Measurements from ENCODE around the gene HS6ST2. TPM values are rescaled to one million over a fixed set of nuclear protein-coding genes. Genes with fewer than 3 reads are reported as not detected.

Gene HS6ST2
- total and polyA plus RNA-seq, 4 donors, result under 0.01 to 1.4 (median 0.01) TPM; not detected in 1

DNA sequence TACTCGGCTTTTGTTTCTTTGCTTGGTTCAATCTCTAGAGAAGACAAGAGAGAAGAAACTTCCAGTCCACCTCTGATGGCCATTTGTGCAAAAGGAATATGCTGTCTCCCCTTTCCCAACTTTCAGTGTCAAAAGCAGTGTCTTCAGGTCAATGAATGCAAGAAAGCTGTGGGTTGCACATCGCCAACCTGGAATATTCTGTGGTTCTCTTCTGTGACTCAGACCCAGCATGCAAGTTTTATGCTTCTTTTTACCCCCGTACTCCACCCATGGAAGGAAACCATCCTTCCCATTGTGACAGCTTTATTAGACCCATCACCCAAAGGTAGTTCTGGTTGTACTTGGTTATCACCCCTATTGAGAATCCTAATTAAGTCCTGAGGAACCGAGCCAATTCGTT lies 334.0 kb downstream of the HS6ST2 start:
- Histone ChIP-seq H3K36me3 (ENCODE audit: control insufficient read depth in 4 of 4, insufficient read depth in 3 of 4, low read depth in 1 of 4, low read length in 3 of 4) (no peaks in the 10 kb centered on the region), H3K9me3 (ENCODE audit: control insufficient read depth in 4 of 4, low read length in 3 of 4) (no peaks in the 10 kb centered on the region), H3K27ac (ENCODE audit: low read depth in 1 of 2, low read length in 2 of 2) (no peak overlapping the region), H3K9ac (ENCODE audit: low read depth in 1 of 2, low read length in 2 of 2) (no peak overlapping the region), H3K27me3 (ENCODE audit: control insufficient read depth in 4 of 4, insufficient read depth in 4 of 4, low read length in 3 of 4) (peaks cover 0 to 3% (median 0%) of the 10 kb centered on the region in 4 donors), H3K4me1 (ENCODE audit: control insufficient read depth in 4 of 4, insufficient read depth in 4 of 4, low read length in 3 of 4) (no peaks in the 10 kb centered on the region), H3K4me3 (ENCODE audit: low read depth in 1 of 3, low read length in 3 of 3) (no peak overlapping the region)
- no peak for DNase-seq (ENCODE audit: low spot score)
- TF ChIP-seq, protein P1, sequence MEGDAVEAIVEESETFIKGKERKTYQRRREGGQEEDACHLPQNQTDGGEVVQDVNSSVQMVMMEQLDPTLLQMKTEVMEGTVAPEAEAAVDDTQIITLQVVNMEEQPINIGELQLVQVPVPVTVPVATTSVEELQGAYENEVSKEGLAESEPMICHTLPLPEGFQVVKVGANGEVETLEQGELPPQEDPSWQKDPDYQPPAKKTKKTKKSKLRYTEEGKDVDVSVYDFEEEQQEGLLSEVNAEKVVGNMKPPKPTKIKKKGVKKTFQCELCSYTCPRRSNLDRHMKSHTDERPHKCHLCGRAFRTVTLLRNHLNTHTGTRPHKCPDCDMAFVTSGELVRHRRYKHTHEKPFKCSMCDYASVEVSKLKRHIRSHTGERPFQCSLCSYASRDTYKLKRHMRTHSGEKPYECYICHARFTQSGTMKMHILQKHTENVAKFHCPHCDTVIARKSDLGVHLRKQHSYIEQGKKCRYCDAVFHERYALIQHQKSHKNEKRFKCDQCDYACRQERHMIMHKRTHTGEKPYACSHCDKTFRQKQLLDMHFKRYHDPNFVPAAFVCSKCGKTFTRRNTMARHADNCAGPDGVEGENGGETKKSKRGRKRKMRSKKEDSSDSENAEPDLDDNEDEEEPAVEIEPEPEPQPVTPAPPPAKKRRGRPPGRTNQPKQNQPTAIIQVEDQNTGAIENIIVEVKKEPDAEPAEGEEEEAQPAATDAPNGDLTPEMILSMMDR (IDR thresholded peaks at IDR 0.05; ENCODE audit: low read depth, low read length, missing input control), result no peak
- TF ChIP-seq, protein P2, sequence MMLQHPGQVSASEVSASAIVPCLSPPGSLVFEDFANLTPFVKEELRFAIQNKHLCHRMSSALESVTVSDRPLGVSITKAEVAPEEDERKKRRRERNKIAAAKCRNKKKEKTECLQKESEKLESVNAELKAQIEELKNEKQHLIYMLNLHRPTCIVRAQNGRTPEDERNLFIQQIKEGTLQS (IDR thresholded peaks at IDR 0.05), result no peak
- TF ChIP-seq RXRA (IDR thresholded peaks at IDR 0.05), result no peak
- no peak for TF ChIP-seq EGR1 (IDR thresholded peaks at IDR 0.05; ENCODE audit: low read depth in 2 of 2)
- TF ChIP-seq YY1 (IDR thresholded peaks at IDR 0.05), result no peak
- TF ChIP-seq, protein P3, sequence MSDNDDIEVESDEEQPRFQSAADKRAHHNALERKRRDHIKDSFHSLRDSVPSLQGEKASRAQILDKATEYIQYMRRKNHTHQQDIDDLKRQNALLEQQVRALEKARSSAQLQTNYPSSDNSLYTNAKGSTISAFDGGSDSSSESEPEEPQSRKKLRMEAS (IDR thresholded peaks at IDR 0.05), result no peak
- no peak for TF ChIP-seq JUND (IDR thresholded peaks at IDR 0.05)
- no peak for TF ChIP-seq NR2F2 (IDR thresholded peaks at IDR 0.05)
- TF ChIP-seq, protein P4, sequence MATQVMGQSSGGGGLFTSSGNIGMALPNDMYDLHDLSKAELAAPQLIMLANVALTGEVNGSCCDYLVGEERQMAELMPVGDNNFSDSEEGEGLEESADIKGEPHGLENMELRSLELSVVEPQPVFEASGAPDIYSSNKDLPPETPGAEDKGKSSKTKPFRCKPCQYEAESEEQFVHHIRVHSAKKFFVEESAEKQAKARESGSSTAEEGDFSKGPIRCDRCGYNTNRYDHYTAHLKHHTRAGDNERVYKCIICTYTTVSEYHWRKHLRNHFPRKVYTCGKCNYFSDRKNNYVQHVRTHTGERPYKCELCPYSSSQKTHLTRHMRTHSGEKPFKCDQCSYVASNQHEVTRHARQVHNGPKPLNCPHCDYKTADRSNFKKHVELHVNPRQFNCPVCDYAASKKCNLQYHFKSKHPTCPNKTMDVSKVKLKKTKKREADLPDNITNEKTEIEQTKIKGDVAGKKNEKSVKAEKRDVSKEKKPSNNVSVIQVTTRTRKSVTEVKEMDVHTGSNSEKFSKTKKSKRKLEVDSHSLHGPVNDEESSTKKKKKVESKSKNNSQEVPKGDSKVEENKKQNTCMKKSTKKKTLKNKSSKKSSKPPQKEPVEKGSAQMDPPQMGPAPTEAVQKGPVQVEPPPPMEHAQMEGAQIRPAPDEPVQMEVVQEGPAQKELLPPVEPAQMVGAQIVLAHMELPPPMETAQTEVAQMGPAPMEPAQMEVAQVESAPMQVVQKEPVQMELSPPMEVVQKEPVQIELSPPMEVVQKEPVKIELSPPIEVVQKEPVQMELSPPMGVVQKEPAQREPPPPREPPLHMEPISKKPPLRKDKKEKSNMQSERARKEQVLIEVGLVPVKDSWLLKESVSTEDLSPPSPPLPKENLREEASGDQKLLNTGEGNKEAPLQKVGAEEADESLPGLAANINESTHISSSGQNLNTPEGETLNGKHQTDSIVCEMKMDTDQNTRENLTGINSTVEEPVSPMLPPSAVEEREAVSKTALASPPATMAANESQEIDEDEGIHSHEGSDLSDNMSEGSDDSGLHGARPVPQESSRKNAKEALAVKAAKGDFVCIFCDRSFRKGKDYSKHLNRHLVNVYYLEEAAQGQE (IDR thresholded peaks at IDR 0.05), result no peak
- TF ChIP-seq, protein P5, sequence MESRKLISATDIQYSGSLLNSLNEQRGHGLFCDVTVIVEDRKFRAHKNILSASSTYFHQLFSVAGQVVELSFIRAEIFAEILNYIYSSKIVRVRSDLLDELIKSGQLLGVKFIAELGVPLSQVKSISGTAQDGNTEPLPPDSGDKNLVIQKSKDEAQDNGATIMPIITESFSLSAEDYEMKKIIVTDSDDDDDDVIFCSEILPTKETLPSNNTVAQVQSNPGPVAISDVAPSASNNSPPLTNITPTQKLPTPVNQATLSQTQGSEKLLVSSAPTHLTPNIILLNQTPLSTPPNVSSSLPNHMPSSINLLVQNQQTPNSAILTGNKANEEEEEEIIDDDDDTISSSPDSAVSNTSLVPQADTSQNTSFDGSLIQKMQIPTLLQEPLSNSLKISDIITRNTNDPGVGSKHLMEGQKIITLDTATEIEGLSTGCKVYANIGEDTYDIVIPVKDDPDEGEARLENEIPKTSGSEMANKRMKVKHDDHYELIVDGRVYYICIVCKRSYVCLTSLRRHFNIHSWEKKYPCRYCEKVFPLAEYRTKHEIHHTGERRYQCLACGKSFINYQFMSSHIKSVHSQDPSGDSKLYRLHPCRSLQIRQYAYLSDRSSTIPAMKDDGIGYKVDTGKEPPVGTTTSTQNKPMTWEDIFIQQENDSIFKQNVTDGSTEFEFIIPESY (IDR thresholded peaks at IDR 0.05), result no peak
- no peak for TF ChIP-seq FOXA2 (IDR thresholded peaks at IDR 0.05)
- no peak for TF ChIP-seq SP1 (IDR thresholded peaks at IDR 0.05)
- TF ChIP-seq FOXA1 (IDR thresholded peaks at IDR 0.05), result no peak
- no peak for TF ChIP-seq HNF4A (conservative IDR thresholded peaks at IDR 0.05)
- no peak for TF ChIP-seq TAF1 (conservative IDR thresholded peaks at IDR 0.05)
- TF ChIP-seq HNF4G (IDR thresholded peaks at IDR 0.05), result no peak
- TF ChIP-seq RAD21 (IDR thresholded peaks at IDR 0.05), result no peak
- TF ChIP-seq GABPA (IDR thresholded peaks at IDR 0.05 in 1 of 2, conservative IDR thresholded peaks at IDR 0.05 in 1 of 2), result no peak
- WGBS, result 92% methylated on average over 5 of the region's 5 CpGs
